Endothelial cell (in vitro differentiated cells): Measurements from ENCODE around the gene NEB. TPM values are rescaled to one million over a fixed set of nuclear protein-coding genes. Genes with fewer than 3 reads are reported as not detected.

Experiments
- DNase-seq: peaks from one replicate; pipeline ENCODE4 v3.0.0; 2021; ENCODE audit warnings: low spot score
- H3K27ac Mint-ChIP-seq: one replicate; pipeline ENCODE4 v1.8.0; 2021; ENCODE audit warnings: mixed read lengths, inconsistent platforms; ENCODE audit not compliant: unreplicated experiment
- H3K27me3 Mint-ChIP-seq: one replicate; pipeline ENCODE4 v1.8.0; 2021; ENCODE audit warnings: mild to moderate bottlenecking, moderate library complexity, mixed read lengths, inconsistent platforms; ENCODE audit not compliant: unreplicated experiment
- H3K36me3 Mint-ChIP-seq: one replicate; pipeline ENCODE4 v1.8.0; 2021; ENCODE audit warnings: mild to moderate bottlenecking, low read depth, mixed read lengths, inconsistent platforms; ENCODE audit not compliant: unreplicated experiment
- H3K4me1 Mint-ChIP-seq: one replicate; pipeline ENCODE4 v1.8.0; 2021; ENCODE audit warnings: mild to moderate bottlenecking, mixed read lengths, inconsistent platforms; ENCODE audit not compliant: unreplicated experiment
- H3K4me3 Mint-ChIP-seq: one replicate; pipeline ENCODE4 v1.8.0; 2021; ENCODE audit warnings: mild to moderate bottlenecking, mixed read lengths, inconsistent platforms; ENCODE audit not compliant: unreplicated experiment
- H3K9me3 Mint-ChIP-seq: one replicate; pipeline ENCODE4 v1.8.0; 2021; ENCODE audit warnings: mixed read lengths, inconsistent platforms; ENCODE audit not compliant: unreplicated experiment
- CTCF ChIP-seq: fragments of 200-600 bp; sonication (generic); IDR thresholded peaks from one replicate; pipeline ENCODE4 v1.5.0; 2021; ENCODE audit warnings: antibody characterized with exemption; ENCODE audit not compliant: unreplicated experiment
- total RNA-seq: library from RNA; stranded (reverse); fragmentation: NEBNext Ultra II Directional; extraction: Animal tissue kit (Norgen Biotek cat#: 25700); gene quantifications from one replicate; pipeline ENCODE4 v1.2.1, GENCODE V29; 2021; ENCODE audit not compliant: unreplicated experiment

Gene NEB
- total RNA-seq, 1 donor from 2014 or later = 0.64 TPM

- TF ChIP-seq CTCF = no peak
- H3K36me3 Mint-ChIP-seq = no peaks in the 10 kb centered on the region
- no peaks in the 10 kb centered on the region for H3K4me1 Mint-ChIP-seq
- DNase-seq = no peak
- no peak overlapping the region for H3K4me3 Mint-ChIP-seq
- H3K9me3 Mint-ChIP-seq = no peaks in the 10 kb centered on the region
- no peaks in the 10 kb centered on the region for H3K27me3 Mint-ChIP-seq
- H3K27ac Mint-ChIP-seq = no peak overlapping the region
Observed at GRCh38 chr2:151518802-151519201, 215.5 kb downstream of the NEB start.

GRCh38 chr2:151508519-151508918 is 225.8 kb downstream of the NEB start:
- Mint-ChIP-seq H3K9me3 (no peaks in the 10 kb centered on the region), H3K4me1 (no peaks in the 10 kb centered on the region), H3K4me3 (no peak overlapping the region), H3K36me3 (no peaks in the 10 kb centered on the region), H3K27me3 (peaks cover 2% of the 10 kb centered on the region), H3K27ac (no peak overlapping the region)
- no peak for TF ChIP-seq CTCF
- DNase-seq = no peak

GRCh38 chr2:151506170-151506569 is 228.1 kb downstream of the NEB start:
- Mint-ChIP-seq H3K4me1 (peaks cover 7% of the 10 kb centered on the region), H3K9me3 (no peaks in the 10 kb centered on the region)
- TF ChIP-seq CTCF = no peak

GRCh38 chr2:151498178-151498577 is 236.1 kb downstream of the NEB start:
- Mint-ChIP-seq H3K27ac (no peak overlapping the region), H3K4me3 (no peak overlapping the region), H3K36me3 (no peaks in the 10 kb centered on the region), H3K9me3 (no peaks in the 10 kb centered on the region), H3K4me1 (peaks cover 14% of the 10 kb centered on the region), H3K27me3 (no peaks in the 10 kb centered on the region)
- no peak for DNase-seq
- no peak for TF ChIP-seq CTCF

More at GRCh38 chr2:151506170-151506569, 228.1 kb downstream of the NEB start:
- Mint-ChIP-seq H3K36me3 (no peaks in the 10 kb centered on the region), H3K4me3 (no peak overlapping the region), H3K27ac (no peak overlapping the region), H3K27me3 (peaks cover 2% of the 10 kb centered on the region)
- DNase-seq = no peak

- no peak for TF ChIP-seq CTCF
- no peaks in the 10 kb centered on the region for H3K4me1 Mint-ChIP-seq
- no peaks in the 10 kb centered on the region for H3K27me3 Mint-ChIP-seq
- no peaks in the 10 kb centered on the region for H3K36me3 Mint-ChIP-seq
- no peak overlapping the region for H3K27ac Mint-ChIP-seq
- no peaks in the 10 kb centered on the region for H3K9me3 Mint-ChIP-seq
- no peak for DNase-seq
- no peak overlapping the region for H3K4me3 Mint-ChIP-seq
Observed at GRCh38 chr2:151491496-151491895, 242.8 kb downstream of the NEB start.
